ENCODE data around the gene DAP.
A peak's percentile ranks its signal among the peaks of the same experiment; 100 is the strongest.

The DAP gene

GRCh38 chr5:10691826-10692785 is 68.9 kb downstream of the DAP start:
- DNase-seq (ENCODE audit: low read depth): no peak
- no peak for TF ChIP-seq CTCF (IDR thresholded peaks at IDR 0.05; ENCODE audit: insufficient read depth, low read depth, low read length, missing control alignments)
- no peak overlapping the region for H3K4me3 ChIP-seq (ENCODE audit: low read length)

- no peak for TF ChIP-seq CTCF (IDR thresholded peaks at IDR 0.05; ENCODE audit: insufficient read depth, low read depth, low read length, missing control alignments)
- no peak overlapping the region for H3K4me3 ChIP-seq (ENCODE audit: low read length)
- no peak for DNase-seq (ENCODE audit: low read depth)
Measured at GRCh38 chr5:10690460-10691440, 70.3 kb downstream of the DAP start.

- peak; percentile 27 for TF ChIP-seq CTCF (IDR thresholded peaks at IDR 0.05; ENCODE audit: insufficient read depth, low read depth, low read length, missing control alignments)
- no peak overlapping the region for H3K4me3 ChIP-seq (ENCODE audit: low read length)
- peak; percentile 39 for DNase-seq (ENCODE audit: low read depth)
Measured at GRCh38 chr5:10689391-10690081, 71.5 kb downstream of the DAP start.

- no peak for DNase-seq (ENCODE audit: low read depth)
- no peak for TF ChIP-seq CTCF (IDR thresholded peaks at IDR 0.05; ENCODE audit: insufficient read depth, low read depth, low read length, missing control alignments)
- no peak overlapping the region for H3K4me3 ChIP-seq (ENCODE audit: low read length)
Measured at GRCh38 chr5:10688651-10689171, 72.3 kb downstream of the DAP start.

GRCh38 chr5:10686890-10687289 is 74.1 kb downstream of the DAP start:
- H3K4me3 ChIP-seq (ENCODE audit: low read length): no peak overlapping the region
- no peak for DNase-seq (ENCODE audit: low read depth)
- TF ChIP-seq CTCF (IDR thresholded peaks at IDR 0.05; ENCODE audit: insufficient read depth, low read depth, low read length, missing control alignments): no peak

GRCh38 chr5:10685115-10685521 is 75.9 kb downstream of the DAP start:
- no peak for DNase-seq (ENCODE audit: low read depth)
- H3K4me3 ChIP-seq (ENCODE audit: low read length): no peak overlapping the region
- no peak for TF ChIP-seq CTCF (IDR thresholded peaks at IDR 0.05; ENCODE audit: insufficient read depth, low read depth, low read length, missing control alignments)
